ENCODE data around the gene REN.

Gene REN

DNA sequence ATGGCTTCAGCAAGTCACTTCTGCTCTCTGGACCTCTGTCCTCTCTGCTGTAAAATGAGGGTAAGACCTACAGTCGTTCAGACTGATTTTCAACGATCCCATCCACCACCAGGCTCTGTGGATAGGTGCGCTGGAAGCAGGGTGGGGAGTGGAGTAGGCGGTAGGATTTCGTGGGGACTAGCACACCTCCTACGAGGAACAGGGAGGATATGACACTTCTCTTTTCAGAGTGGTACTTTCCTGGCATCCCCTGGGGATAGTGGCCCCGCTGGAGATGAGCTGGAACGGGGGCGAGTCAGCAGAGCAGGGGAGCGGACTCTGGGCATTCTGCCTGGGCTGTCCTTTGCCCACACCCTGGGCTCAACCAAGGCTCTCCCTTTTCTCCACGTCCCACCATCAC is 32.0 kb downstream of the REN start:
- Mint-ChIP-seq H3K27me3 (peaks cover 35% of the 10 kb centered on the region), H3K4me1 (peaks cover 19% of the 10 kb centered on the region), H3K4me3 (no peak overlapping the region), H3K27ac (no peak overlapping the region), H3K9me3 (no peaks in the 10 kb centered on the region), H3K36me3 (no peaks in the 10 kb centered on the region)
- peak; percentile 78 for ATAC-seq

DNA sequence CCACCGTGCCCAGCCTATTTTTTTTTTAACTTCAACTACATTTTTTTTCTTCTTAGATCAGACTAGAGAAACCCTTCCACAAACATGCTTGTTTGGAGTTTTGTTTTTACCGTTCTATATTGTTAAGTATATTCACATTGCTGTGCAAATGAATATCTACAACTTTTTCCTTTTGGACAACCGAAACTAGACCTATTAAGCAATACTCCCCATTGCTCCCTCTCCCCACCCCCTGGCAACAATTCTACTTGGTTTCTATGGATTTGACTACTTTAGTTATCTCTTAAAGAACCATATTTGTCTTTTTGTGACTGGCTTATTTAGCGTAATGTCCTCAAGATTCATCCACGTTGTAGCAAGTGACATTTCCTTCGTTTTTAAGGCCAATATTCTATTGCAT is 33.4 kb downstream of the REN start:
- H3K36me3 Mint-ChIP-seq: no peaks in the 10 kb centered on the region
- peaks cover 26% of the 10 kb centered on the region for H3K27me3 Mint-ChIP-seq
- no peak overlapping the region for H3K4me3 Mint-ChIP-seq
- peaks cover 26% of the 10 kb centered on the region for H3K4me1 Mint-ChIP-seq
- no peak overlapping the region for H3K27ac Mint-ChIP-seq
- ATAC-seq: no peak
- no peaks in the 10 kb centered on the region for H3K9me3 Mint-ChIP-seq

DNA sequence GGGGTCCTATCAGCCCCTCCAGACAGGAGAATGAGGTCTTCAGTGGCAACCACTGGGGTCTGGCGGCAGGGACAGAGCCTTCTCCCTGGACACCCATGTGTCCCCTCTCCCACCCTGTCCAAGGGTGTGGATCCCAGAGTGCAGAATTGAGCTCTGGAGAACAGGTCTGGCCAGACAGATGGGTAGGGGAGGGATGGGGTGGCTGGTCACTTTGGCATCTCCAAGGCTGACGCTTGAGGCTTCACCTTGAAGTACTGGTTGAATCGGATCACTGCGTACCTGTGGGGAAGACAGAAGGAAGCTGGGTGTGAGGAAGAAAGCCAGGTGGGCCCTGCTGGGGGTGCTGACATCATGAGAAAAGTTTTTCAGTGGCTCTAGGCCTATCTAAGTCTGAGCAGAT is 34.2 kb downstream of the REN start:
- Mint-ChIP-seq H3K9me3 (no peaks in the 10 kb centered on the region), H3K27me3 (peaks cover 28% of the 10 kb centered on the region)

DNA sequence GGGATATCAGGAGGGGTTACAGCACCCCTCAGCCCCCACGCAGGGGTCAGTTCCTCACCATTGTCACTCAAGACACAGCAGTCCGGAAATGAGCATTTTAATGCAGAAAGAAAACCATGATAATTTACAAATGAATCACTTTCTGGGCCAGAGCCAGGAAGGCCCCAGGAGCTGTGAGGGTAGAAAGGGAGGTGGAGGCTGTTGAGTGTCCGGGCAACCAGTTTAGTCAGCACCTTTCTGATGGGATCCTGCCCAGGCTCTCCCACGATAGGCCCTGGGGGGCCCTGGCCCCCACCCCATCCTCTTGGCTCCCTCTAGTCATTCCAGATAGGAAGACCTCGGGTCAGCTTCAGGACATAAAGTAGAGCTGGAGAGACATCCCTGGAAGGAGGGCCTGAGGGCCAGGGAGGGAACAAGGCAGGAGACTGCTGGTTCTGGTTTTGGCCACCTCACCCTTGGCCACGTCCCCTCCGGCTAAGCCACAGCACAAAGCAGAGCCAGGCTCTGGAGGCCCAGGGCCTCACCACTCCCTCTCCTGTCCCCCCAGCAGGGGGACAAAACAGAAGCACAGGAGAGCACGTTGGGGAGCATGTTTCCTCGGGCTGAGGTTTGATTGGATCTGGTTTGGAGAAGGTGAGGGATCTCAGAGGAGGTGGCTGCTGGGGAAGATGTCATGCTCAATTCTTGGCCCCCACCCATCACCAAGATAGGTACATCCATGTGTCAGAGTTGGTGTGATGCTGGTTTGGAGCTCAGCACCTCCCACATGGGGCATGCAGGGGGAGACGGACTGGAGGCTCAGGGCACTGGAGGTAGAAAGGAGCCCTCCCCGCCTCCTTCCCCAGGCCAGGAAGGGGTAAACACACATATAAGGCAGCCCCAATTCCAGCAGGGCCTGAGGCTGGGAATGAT is 34.9 kb downstream of the REN start:
- Mint-ChIP-seq H3K9me3 (no peaks in the 10 kb centered on the region), H3K36me3 (no peaks in the 10 kb centered on the region), H3K27me3 (peaks cover 36% of the 10 kb centered on the region), H3K4me1 (peaks cover 31% of the 10 kb centered on the region), H3K4me3 (no peak overlapping the region), H3K27ac (no peak overlapping the region)
- no peak for ATAC-seq

More for the DNA sequence above, 34.2 kb downstream of the REN start:
- no peak overlapping the region for H3K27ac Mint-ChIP-seq
- no peak for ATAC-seq
- H3K36me3 Mint-ChIP-seq: no peaks in the 10 kb centered on the region
- H3K4me1 Mint-ChIP-seq: peaks cover 27% of the 10 kb centered on the region
- H3K4me3 Mint-ChIP-seq: no peak overlapping the region

DNA sequence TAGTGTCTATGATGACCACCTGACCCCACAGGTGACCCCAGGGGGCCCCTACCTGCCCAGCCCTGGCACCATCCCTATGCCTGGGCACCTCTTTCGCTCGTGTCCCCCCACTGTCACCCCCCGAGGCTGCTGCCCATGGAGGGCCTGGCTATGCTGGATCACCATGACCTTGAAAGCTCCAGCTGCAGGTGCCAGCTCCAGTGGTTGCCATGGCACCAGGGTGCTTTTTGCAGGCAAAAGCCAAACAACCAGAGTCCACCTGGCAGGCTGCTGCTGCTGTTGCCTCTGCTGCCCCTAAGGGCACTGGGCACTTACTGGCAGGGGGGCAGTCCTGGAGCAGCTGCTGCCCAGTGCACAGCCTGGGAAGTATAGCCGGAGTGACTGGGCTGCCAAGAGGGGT is 36.0 kb downstream of the REN start:
- ATAC-seq: no peak
- Mint-ChIP-seq H3K9me3 (no peaks in the 10 kb centered on the region), H3K36me3 (no peaks in the 10 kb centered on the region), H3K4me1 (peaks cover 31% of the 10 kb centered on the region), H3K27me3 (peaks cover 44% of the 10 kb centered on the region), H3K4me3 (no peak overlapping the region), H3K27ac (no peak overlapping the region)

DNA sequence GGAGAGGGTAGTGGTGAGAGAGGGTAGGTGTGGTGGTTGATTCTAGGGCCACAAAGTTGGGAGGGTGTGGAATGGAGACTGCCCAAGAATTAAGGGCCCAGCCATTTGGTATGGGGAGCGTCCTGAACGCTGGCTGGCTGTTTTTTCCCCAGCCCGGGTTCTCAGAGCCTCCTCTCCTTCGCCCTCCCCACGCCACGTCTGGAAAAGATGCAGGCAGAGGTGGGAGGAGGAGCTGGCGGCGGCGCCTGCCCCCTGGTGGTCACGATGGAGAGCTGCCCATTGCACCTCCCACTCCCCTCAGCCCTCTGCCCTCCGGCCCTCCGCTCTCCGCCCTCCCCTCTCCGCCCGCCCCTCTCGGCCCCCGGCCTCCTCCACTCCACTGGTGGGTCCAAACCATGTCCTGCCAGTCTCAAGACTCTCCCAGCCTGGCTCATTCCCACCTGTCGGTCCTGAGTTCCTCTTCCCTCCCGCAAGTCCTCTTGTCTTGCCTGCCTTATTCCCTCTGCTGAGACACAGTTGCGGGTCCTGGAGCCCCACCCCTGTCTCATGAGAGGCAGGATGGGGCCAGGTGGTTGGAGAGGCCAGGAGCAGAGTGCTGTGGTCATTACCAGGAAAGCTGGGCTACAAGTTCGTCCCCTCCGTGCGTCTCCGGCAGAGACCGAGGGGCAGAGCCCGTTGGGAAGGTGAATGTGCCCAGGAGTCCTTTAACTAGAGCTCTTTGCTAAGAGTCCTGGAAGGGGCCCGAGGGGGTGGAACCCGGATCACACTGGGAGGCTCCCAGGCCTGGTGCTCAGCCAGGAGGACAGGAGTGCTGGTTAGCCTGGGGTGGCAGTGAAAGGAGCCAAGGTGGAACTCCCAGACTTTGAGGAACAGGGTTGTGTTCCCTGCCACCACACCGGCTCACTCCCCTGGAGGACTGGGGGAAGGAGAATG is 36.9 kb downstream of the REN start:
- H3K4me1 Mint-ChIP-seq: peaks cover 23% of the 10 kb centered on the region

DNA sequence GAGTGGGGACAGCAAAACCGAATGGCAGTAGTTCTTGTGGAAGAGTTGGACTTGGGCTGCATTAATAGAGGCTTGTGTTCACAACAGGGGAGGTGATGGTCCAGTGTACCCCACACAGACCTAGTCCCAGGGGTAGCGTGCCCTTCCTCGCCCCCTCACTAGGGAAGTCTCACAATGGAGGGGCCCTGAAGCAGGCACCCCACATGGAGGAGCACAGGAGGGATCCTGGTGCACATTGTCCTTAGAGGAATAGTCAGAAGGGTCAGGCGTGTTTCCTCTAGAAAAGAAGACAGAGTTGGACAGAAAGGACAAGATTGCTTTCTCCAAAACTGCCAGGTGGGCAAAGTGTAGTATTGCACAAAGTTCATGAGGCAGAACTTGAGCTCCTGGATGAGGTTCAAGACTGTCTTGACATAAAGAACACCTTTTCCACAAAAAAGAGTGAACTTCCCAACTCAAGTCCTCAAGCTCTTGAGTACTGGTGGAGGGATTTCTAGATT is 37.6 kb downstream of the REN start:
- peak overlapping the region; percentile 56 for H3K27ac Mint-ChIP-seq
- H3K4me1 Mint-ChIP-seq: peaks cover 16% of the 10 kb centered on the region
- H3K36me3 Mint-ChIP-seq: no peaks in the 10 kb centered on the region
- H3K27me3 Mint-ChIP-seq: peaks cover 37% of the 10 kb centered on the region
- no peak for ATAC-seq
- H3K4me3 Mint-ChIP-seq: no peak overlapping the region
- H3K9me3 Mint-ChIP-seq: no peaks in the 10 kb centered on the region

More for the DNA sequence above, 36.9 kb downstream of the REN start:
- Mint-ChIP-seq H3K9me3 (no peaks in the 10 kb centered on the region), H3K4me3 (peak overlapping the region; percentile 36), H3K27me3 (peaks cover 35% of the 10 kb centered on the region), H3K36me3 (no peaks in the 10 kb centered on the region), H3K27ac (peak overlapping the region; percentile 56)
- ATAC-seq: peak; percentile 74

DNA sequence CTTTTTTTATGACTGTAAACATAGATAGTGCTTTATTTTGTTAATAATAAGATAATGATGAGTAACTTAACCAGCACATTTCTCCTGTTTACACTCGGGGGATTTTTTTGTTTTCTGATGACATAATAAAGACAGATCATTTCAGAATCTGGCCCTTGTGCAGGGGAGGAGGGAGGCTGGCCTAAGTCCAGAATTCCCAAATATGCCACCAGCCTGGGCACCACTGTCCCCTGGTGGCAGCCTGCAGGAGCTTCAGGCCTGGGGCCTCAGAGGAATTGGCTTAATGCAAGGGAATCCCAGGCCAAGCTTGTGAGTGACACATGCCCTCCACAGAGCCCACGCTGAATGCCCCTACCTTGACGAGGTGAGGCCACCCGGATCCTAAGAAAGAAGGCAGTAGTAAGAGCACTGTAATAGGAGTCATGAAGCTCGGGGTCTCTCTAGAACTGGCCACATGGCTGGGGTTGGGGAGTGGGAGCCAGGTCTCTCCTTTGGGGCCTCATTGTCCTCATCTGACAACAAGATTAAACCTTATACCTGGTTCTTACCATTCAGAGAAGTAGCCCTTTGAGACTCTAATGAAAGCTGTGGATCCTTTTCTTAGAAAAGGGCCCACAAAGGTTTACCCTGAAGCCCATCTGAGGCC is 38.4 kb downstream of the REN start:
- H3K9me3 Mint-ChIP-seq: no peaks in the 10 kb centered on the region
- ATAC-seq: no peak
- peaks cover 16% of the 10 kb centered on the region for H3K4me1 Mint-ChIP-seq
- no peak overlapping the region for H3K4me3 Mint-ChIP-seq
- H3K36me3 Mint-ChIP-seq: no peaks in the 10 kb centered on the region
- H3K27me3 Mint-ChIP-seq: peaks cover 45% of the 10 kb centered on the region
- H3K27ac Mint-ChIP-seq: no peak overlapping the region

DNA sequence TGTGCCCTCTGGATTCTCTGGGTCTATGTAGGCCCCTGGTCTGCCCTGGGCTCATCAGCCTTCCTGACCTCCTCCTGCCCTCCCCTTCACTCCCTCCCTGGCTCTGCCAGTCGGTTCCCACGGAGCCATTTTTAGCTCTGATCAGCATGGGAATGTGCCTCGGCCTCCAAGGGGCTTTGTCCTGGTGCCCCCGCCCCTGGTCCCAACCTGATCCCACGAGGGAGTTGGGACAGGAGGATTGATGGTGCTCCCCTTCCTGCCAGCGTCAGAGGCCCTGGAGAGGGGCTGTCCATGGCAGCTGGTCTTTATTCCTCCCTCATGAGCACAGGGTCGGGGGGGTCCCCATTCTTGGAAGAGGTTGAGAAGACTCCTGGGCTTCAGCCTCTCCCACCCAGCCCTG is 39.2 kb downstream of the REN start:
- H3K27ac Mint-ChIP-seq: no peak overlapping the region
- H3K9me3 Mint-ChIP-seq: no peaks in the 10 kb centered on the region
- H3K4me1 Mint-ChIP-seq: peaks cover 16% of the 10 kb centered on the region
- no peak overlapping the region for H3K4me3 Mint-ChIP-seq
- peaks cover 53% of the 10 kb centered on the region for H3K27me3 Mint-ChIP-seq
- no peaks in the 10 kb centered on the region for H3K36me3 Mint-ChIP-seq
- ATAC-seq: no peak

DNA sequence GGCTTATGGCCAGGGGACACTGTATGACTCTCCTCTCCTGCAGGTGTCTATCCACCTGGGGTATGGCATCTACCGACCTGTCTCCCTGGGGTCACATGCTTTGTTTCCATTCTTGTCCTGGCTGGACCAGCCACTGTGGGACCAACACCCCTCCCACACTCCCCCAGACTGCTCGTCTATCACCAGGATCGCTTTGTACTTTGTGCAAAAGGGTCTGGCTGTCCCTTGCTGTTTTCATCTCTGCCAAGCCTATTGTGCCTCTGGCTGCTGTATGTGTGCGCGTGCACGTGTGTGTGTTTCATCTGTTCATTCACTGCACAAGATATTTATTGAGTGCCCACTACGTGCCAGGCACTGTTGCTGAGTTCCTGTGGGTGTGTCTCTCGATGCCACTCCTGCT is 39.8 kb downstream of the REN start:
- peaks cover 50% of the 10 kb centered on the region for H3K27me3 Mint-ChIP-seq
- ATAC-seq: no peak
- H3K9me3 Mint-ChIP-seq: no peaks in the 10 kb centered on the region
- H3K4me3 Mint-ChIP-seq: no peak overlapping the region
- H3K4me1 Mint-ChIP-seq: peaks cover 16% of the 10 kb centered on the region
- no peaks in the 10 kb centered on the region for H3K36me3 Mint-ChIP-seq
- H3K27ac Mint-ChIP-seq: no peak overlapping the region

DNA sequence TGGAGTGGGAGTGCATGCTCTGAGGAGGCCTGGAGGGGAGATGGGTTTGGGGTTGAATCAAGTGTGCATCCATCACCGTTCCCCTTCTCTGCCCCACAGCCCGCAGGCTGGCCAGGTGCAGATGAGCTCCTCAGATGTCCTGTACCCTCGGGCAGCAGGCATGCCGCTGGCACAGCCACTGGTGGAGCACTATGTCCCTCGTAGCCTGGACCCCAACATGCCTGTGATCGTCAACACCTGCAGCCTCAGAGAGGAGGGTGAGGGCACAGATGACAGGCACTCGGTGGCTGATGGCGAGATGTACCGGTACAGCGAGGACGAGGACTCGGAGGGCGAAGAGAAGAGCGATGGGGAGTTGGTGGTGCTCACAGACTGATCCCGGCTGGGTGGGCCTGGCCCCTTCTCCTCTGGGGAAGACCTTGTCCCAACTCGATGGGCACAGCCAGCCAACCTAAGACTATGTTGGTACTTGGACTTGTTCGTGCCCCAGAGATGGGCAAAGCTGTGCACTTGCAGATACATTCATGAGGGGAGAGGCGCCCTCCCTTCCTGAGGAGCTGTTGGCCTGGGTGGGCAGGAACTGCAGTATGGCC is 40.3 kb downstream of the REN start:
- Mint-ChIP-seq H3K27me3 (peaks cover 45% of the 10 kb centered on the region), H3K4me3 (no peak overlapping the region), H3K9me3 (no peaks in the 10 kb centered on the region), H3K36me3 (no peaks in the 10 kb centered on the region), H3K27ac (no peak overlapping the region), H3K4me1 (peaks cover 16% of the 10 kb centered on the region)
- no peak for ATAC-seq

DNA sequence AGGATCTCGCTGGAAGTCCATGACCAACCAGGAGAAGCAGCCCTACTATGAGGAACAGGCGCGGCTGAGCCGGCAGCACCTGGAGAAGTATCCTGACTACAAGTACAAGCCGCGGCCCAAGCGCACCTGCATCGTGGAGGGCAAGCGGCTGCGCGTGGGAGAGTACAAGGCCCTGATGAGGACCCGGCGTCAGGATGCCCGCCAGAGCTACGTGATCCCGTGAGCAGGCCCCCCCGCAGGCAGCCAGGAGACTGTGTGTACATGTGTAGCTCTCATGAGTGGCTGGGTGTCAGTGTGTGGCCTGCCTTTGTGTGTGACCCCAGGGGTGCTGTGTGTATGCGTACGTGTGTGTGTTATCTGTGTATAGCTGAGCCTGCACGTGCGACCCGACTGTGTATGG is 41.5 kb downstream of the REN start:
- H3K4me1 Mint-ChIP-seq: peaks cover 16% of the 10 kb centered on the region
- H3K4me3 Mint-ChIP-seq: no peak overlapping the region
- H3K9me3 Mint-ChIP-seq: no peaks in the 10 kb centered on the region
- peaks cover 40% of the 10 kb centered on the region for H3K27me3 Mint-ChIP-seq
- ATAC-seq: no peak
- H3K27ac Mint-ChIP-seq: no peak overlapping the region
- H3K36me3 Mint-ChIP-seq: no peaks in the 10 kb centered on the region

DNA sequence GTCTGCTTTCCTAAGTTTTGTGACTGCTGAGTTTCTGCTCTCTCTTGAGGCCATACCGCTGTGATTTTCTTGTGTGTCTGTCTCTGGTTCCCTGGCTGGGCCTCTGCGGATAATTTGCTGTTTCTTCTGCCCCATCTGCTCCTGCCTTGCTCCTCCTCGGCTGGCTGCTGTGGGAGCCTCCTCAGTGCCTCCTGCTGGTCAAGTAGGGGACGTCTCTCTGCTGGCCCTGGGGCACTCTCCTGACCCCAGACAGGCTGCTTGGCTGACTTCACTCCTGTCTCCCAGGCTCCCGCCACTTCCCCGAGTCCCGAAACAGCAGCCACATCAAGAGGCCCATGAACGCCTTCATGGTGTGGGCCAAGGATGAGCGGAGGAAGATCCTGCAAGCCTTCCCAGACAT is 42.8 kb downstream of the REN start:
- Mint-ChIP-seq H3K27ac (peak overlapping the region; percentile 9), H3K36me3 (no peaks in the 10 kb centered on the region), H3K4me3 (no peak overlapping the region), H3K9me3 (no peaks in the 10 kb centered on the region), H3K4me1 (peaks cover 5% of the 10 kb centered on the region), H3K27me3 (peaks cover 40% of the 10 kb centered on the region)
- no peak for ATAC-seq

DNA sequence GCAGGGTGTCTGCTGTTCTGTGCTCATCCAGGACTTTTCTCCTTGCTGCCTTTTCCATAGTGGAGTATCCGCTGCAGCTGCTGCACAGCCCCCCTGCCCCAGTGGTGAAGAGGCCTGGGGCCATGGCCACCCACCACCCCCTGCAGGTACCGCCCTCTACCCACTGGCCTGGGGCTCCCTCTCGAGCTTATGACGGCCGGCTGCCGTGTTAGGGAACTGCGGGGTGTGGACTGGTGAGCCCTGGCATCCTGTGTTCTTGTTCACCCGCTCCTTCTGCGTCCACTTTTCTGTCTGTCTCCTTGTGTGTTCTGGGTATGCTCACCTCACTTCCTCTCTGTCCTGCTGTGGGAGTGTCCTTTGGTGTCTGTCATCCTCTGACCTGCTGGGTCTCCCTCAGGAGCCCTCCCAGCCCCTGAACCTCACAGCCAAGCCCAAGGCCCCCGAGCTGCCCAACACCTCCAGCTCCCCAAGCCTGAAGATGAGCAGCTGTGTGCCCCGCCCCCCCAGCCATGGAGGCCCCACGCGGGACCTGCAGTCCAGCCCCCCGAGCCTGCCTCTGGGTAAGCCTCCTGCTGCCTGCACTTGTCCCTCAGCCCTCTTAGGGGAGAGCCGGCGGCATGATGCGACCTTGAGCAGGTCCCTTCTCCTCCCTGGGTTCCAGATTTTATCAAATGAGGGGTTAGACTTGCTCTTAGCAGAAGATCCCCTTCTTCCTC is 44.1 kb downstream of the REN start:
- peaks cover 38% of the 10 kb centered on the region for H3K27me3 Mint-ChIP-seq
- H3K36me3 Mint-ChIP-seq: no peaks in the 10 kb centered on the region
- H3K9me3 Mint-ChIP-seq: no peaks in the 10 kb centered on the region
- peaks cover 4% of the 10 kb centered on the region for H3K4me1 Mint-ChIP-seq
- no peak overlapping the region for H3K4me3 Mint-ChIP-seq
- H3K27ac Mint-ChIP-seq: no peak overlapping the region
- no peak for ATAC-seq
